Breast epithelium (tissue), 4 donors: Measurements from ENCODE around the gene HOTAIR. TPM values are rescaled to one million over a fixed set of nuclear protein-coding genes. Genes with fewer than 3 reads are reported as not detected.

Experiments
- DNase-seq, 2 donors: peaks; one replicate each; pipeline ENCODE4 v3.0.0-alpha.2; 2019; ENCODE audit warnings: low spot score in 2 of 2
- H3K27ac ChIP-seq, 2 donors: fragments of 200-600 bp; sonication (generic) in 1 of 2; one replicate each; pipeline ENCODE4 v1.5.1; 2016 to 2019; ENCODE audit warnings: mild to moderate bottlenecking in 1 of 2
- H3K27me3 ChIP-seq, 2 donors: fragments of 200-600 bp; sonication (generic) in 1 of 2; one replicate each; pipeline versions ENCODE4 v1.5.1 to v1.6.0; 2017 to 2019; ENCODE audit warnings: control low read depth in 1 of 2, mild to moderate bottlenecking in 1 of 2
- H3K36me3 ChIP-seq: fragments of 200-600 bp; one replicate; pipeline ENCODE4 v1.5.1; 2019
- H3K4me1 ChIP-seq, 2 donors: fragments of 200-600 bp; sonication (generic); one replicate each; pipeline ENCODE4 v1.5.1; 2016 to 2019; ENCODE audit warnings: control low read depth in 1 of 2
- H3K4me3 ChIP-seq, 3 donors: fragments of 200-600 bp; sonication (generic); 1 replicate in 2 of 3; 2 replicates in 1 of 3; pipeline ENCODE4 v1.5.1; 2016 to 2019; ENCODE audit warnings: mild to moderate bottlenecking in 3 of 3, moderate library complexity in 2 of 3
- H3K9me3 ChIP-seq, 2 donors: fragments of 200-600 bp; sonication (generic) in 1 of 2; one replicate each; pipeline ENCODE4 v1.5.1; 2016 to 2019; ENCODE audit warnings: control low read depth in 1 of 2
- CTCF ChIP-seq, 3 donors: fragments of 450-650 bp; IDR thresholded peaks; one replicate each; pipeline ENCODE4 v1.5.1; 2016 to 2017; ENCODE audit warnings: antibody characterized with exemption in 3 of 3, mild to moderate bottlenecking in 3 of 3, moderate library complexity in 3 of 3
- POLR2A ChIP-seq: fragments of 450-650 bp; IDR thresholded peaks from one replicate; pipeline ENCODE4 v1.6.1; 2016; ENCODE audit warnings: antibody characterized with exemption, mild to moderate bottlenecking, moderate library complexity
- POLR2AphosphoS5 ChIP-seq, 3 donors: sonication (generic); formaldehyde crosslinking; IDR thresholded peaks; one replicate each; pipeline ENCODE4 v1.6.1; 2017; ENCODE audit warnings: antibody characterized with exemption in 3 of 3
- intact Hi-C: fragments of 100-400 bp; cut with DNase I; formaldehyde crosslinking; loops from one replicate; pipeline ENCODE4 v1.15.1; 2023; ENCODE audit warnings: low total_unique reads
- total RNA-seq, 3 donors: library from RNA; depleted of rRNA; stranded (reverse); fragments of >200 nt; gene quantifications; one replicate each; pipeline ENCODE4 v1.1.0, GENCODE V29; 2016

The HOTAIR gene
- total RNA-seq, 3 donors from 2014 or later: 0.73 to 1.3 TPM; not detected in 1

DNA sequence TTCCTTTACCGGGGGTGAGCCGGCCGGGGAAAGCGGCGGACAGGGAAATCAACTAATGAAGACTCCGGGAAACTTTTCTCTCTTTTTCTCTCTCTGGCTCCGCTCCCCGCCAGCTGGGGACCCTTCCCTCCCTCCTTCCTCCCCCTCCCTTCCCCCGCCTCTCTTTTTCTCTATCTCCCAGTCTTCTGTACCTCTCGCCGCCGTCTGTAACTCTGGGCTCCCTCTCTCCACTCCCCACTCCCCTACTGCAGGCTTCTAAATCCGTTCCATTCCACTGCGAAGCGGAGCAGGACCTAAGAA lies 8.7 kb downstream of the HOTAIR start:
- intact Hi-C loops: no loop called here
- no peak overlapping the region for H3K27ac ChIP-seq
- TF ChIP-seq CTCF (IDR thresholded peaks at IDR 0.05) (no peak), POLR2AphosphoS5 (IDR thresholded peaks at IDR 0.05) (no peak), POLR2A (no peak)
- no peaks in the 10 kb centered on the region for H3K36me3 ChIP-seq
- H3K4me3 ChIP-seq: peak overlapping the region in 2 of 3 donors; percentile 14 to 15
- DNase-seq: no peak
- no peaks in the 10 kb centered on the region for H3K9me3 ChIP-seq
- no peaks in the 10 kb centered on the region for H3K4me1 ChIP-seq
- H3K27me3 ChIP-seq: peaks cover 9 to 100% of the 10 kb centered on the region in 2 donors

DNA sequence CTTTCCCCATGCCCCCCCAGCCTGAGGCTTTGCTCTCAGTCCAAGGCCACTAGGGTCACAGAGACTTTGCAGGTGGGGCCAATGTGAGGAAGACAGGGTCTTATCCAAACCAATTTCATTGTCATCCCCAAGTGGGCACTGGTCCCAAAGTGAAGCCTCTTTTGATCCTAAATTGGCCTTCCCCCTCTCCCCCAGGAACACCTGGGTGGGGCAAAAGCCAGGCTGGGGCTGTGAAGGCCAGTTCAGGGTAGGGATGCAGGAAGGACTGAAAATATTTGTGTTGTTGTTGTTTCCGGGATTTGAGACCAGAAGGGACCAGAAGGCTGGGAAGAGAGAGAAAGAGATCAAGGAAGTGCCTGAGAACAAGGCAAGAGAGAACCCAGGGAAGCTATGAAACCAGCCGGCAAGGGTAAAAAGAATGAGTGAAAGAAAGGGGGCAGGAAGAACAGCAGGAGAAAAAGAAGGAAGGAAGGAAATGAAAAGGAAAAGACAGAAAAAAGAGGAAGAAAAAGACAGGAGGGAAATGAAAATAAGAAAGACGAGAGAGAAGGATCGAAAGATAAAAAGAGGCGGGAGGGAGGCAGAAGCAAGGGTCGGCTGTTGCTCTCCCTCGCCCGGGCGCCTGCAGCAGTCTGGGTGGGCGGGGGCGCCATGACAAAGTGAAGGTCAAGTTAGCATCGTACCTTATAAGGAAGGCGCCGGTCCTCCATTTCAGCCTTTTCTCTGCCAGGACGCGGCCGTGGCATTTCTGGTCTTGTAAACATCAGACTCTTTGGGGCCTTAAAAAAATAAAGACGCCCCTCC lies 9.3 kb downstream of the HOTAIR start:
- Histone ChIP-seq H3K4me1 (no peaks in the 10 kb centered on the region), H3K9me3 (no peaks in the 10 kb centered on the region), H3K27me3 (peaks cover 11 to 100% of the 10 kb centered on the region in 2 donors), H3K27ac (no peak overlapping the region), H3K36me3 (no peaks in the 10 kb centered on the region), H3K4me3 (peak overlapping the region in 2 of 3 donors; percentile 14 to 15)
- no peak for DNase-seq
- TF ChIP-seq POLR2A (no peak), POLR2AphosphoS5 (IDR thresholded peaks at IDR 0.05) (no peak)
- intact Hi-C loops: no loop called here

GRCh38 chr12:53964315-53964713 lies 10.4 kb downstream of the HOTAIR start:
- Histone ChIP-seq H3K4me3 (no peak overlapping the region), H3K9me3 (no peaks in the 10 kb centered on the region), H3K4me1 (no peaks in the 10 kb centered on the region), H3K27ac (no peak overlapping the region), H3K27me3 (peaks cover 11 to 100% of the 10 kb centered on the region in 2 donors), H3K36me3 (no peaks in the 10 kb centered on the region)
- intact Hi-C loops: no loop called here
- no peak for DNase-seq
- TF ChIP-seq POLR2A: no peak
- no peak for TF ChIP-seq POLR2AphosphoS5 (IDR thresholded peaks at IDR 0.05)
- TF ChIP-seq CTCF (IDR thresholded peaks at IDR 0.05): no peak

DNA sequence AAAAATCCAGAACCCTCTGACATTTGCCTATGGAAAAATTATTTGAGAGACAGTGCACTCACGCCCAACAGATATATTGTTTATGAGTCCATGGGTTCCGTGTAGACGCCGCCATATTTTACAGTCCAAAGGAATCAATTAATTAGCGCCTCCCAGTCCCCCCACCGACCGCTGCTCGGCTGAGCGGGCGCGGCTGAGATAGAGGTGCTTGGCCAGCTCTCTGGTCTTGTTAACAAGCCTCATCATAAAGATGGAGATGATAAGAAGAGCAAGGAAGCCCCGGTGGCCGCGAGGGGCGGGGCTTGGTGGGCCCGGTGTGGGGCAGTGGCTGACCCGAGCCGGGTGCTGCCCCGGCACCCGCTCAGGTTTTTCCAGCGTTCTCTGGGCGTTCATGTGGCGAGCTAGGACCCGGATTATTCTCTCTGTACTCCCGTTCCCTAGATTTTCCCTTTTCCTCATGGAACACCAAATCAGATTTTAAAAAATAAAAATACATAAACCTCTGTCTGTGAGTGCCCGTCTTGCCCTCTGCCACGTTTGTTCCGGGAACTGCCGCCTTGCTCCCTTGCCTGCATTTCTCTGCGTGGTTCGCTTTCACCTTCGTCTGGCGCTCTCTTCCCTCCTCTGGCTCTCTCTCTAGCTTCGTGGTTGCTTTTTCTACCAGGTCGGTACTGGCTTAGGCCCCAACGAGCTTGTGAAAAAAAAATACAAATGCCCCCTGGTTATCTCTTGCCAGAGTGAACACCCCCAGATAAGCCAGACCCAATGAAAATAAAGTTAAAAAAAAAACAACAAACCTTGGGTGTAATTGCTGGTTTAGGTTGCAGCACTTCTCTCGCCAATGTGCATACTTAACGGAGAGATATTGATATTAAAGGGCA lies 11.1 kb downstream of the HOTAIR start:
- peak in 1 of 2 donors; percentile 47 for DNase-seq
- Histone ChIP-seq H3K27me3 (peaks cover 11 to 99% of the 10 kb centered on the region in 2 donors), H3K4me3 (no peak overlapping the region), H3K27ac (no peak overlapping the region), H3K4me1 (no peaks in the 10 kb centered on the region), H3K36me3 (no peaks in the 10 kb centered on the region), H3K9me3 (no peaks in the 10 kb centered on the region)
- intact Hi-C loops: no loop called here
- no peak for TF ChIP-seq CTCF (IDR thresholded peaks at IDR 0.05)
- TF ChIP-seq POLR2A: no peak
- TF ChIP-seq POLR2AphosphoS5 (IDR thresholded peaks at IDR 0.05): no peak

- peaks cover 12 to 99% of the 10 kb centered on the region in 2 donors for H3K27me3 ChIP-seq
- H3K36me3 ChIP-seq: no peaks in the 10 kb centered on the region
- intact Hi-C loops: no loop called here
- no peak overlapping the region for H3K27ac ChIP-seq
- no peaks in the 10 kb centered on the region for H3K4me1 ChIP-seq
- no peak overlapping the region for H3K4me3 ChIP-seq
- H3K9me3 ChIP-seq: no peaks in the 10 kb centered on the region
- TF ChIP-seq CTCF (IDR thresholded peaks at IDR 0.05): no peak
- TF ChIP-seq POLR2AphosphoS5 (IDR thresholded peaks at IDR 0.05): no peak
- TF ChIP-seq POLR2A: no peak
- DNase-seq: no peak
Measured at GRCh38 chr12:53963005-53963404, 11.7 kb downstream of the HOTAIR start.
